RWPE2 (cell line): ENCODE data around the gene TSHZ3.

Experiments used
- ATAC-seq: fragments of 200-7000 bp; cut with Tn5 transposase; 3 replicates; pipeline ENCODE4 v1.9.1; 2021; ENCODE audit warnings: low read depth
- DNase-seq: peaks from one replicate; pipeline ENCODE4 v3.0.0-alpha.2; 2020; ENCODE audit warnings: low spot score
- H3K27ac ChIP-seq: fragments of 450-650 bp; 2 replicates; pipeline ENCODE4 v1.5.1; 2017; ENCODE audit warnings: mild to moderate bottlenecking; ENCODE audit not compliant: poor library complexity, severe bottlenecking
- H3K27me3 ChIP-seq: fragments of 250-450 bp; sonication (Bioruptor Pico); 2 replicates; pipeline ENCODE4 v1.5.1; 2021; ENCODE audit warnings: mild to moderate bottlenecking, moderate library complexity; ENCODE audit not compliant: insufficient read depth, poor library complexity, severe bottlenecking
- H3K36me3 ChIP-seq: fragments of 250-450 bp; sonication (Bioruptor Pico); 2 replicates; pipeline ENCODE4 v1.5.1; 2020; ENCODE audit warnings: low read depth, mild to moderate bottlenecking, moderate library complexity
- H3K4me1 ChIP-seq: fragments of 250-450 bp; sonication (Bioruptor Pico); 2 replicates; pipeline ENCODE4 v1.5.1; 2021; ENCODE audit warnings: mild to moderate bottlenecking, moderate library complexity; ENCODE audit not compliant: insufficient read depth, poor library complexity, severe bottlenecking
- H3K4me3 ChIP-seq: fragments of 250-450 bp; sonication (Bioruptor Pico); 2 replicates; pipeline ENCODE4 v1.5.1; 2021; ENCODE audit warnings: mild to moderate bottlenecking, moderate library complexity; ENCODE audit not compliant: severe bottlenecking
- H3K9me3 ChIP-seq: fragments of 250-450 bp; sonication (Bioruptor Pico); 2 replicates; pipeline ENCODE4 v1.5.1; 2021; ENCODE audit warnings: mild to moderate bottlenecking, moderate library complexity; ENCODE audit not compliant: severe bottlenecking
- CTCF ChIP-seq: fragments of 450-650 bp; IDR thresholded peaks from one replicate; pipeline ENCODE4 v1.5.1; 2017; ENCODE audit warnings: mild to moderate bottlenecking, moderate library complexity; ENCODE audit not compliant: poor library complexity, severe bottlenecking

The TSHZ3 gene

GRCh38 chr19:31326329-31327028, 22.8 kb downstream of the TSHZ3 start:
- H3K4me1 ChIP-seq, result no peaks in the 10 kb centered on the region
- TF ChIP-seq CTCF, result no peak
- ATAC-seq (no peak), DNase-seq (no peak)
- H3K36me3 ChIP-seq, result no peaks in the 10 kb centered on the region
- H3K27ac ChIP-seq, result no peak overlapping the region
- H3K27me3 ChIP-seq, result no peaks in the 10 kb centered on the region
- H3K4me3 ChIP-seq, result no peak overlapping the region
- H3K9me3 ChIP-seq, result no peaks in the 10 kb centered on the region

GRCh38 chr19:31325342-31325741, 23.9 kb downstream of the TSHZ3 start:
- H3K4me1 ChIP-seq, result no peaks in the 10 kb centered on the region
- no peak for DNase-seq
- no peak for TF ChIP-seq CTCF
- no peaks in the 10 kb centered on the region for H3K27me3 ChIP-seq
- no peak for ATAC-seq
- no peak overlapping the region for H3K27ac ChIP-seq
- H3K9me3 ChIP-seq, result no peaks in the 10 kb centered on the region
- no peak overlapping the region for H3K4me3 ChIP-seq
- no peaks in the 10 kb centered on the region for H3K36me3 ChIP-seq

DNA sequence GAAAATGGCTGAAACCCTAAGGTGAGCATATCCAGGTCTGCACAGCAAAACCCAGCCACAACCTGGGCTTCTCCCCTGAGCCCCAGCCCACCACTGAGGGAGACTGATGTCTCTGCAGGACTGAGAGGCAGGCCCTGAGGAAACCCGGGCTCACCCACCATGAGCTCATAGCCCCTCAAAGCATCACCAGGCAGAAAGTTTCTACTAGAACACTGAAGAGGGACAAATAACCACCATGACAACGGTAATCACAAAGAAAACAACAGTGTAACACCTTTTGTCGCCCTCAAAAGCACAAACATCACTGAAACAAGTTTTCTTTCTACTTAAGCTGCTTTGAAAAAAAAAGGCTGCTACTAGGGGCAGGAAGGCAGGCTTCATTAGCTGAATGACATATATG, 29.8 kb downstream of the TSHZ3 start:
- no peaks in the 10 kb centered on the region for H3K27me3 ChIP-seq
- no peaks in the 10 kb centered on the region for H3K4me1 ChIP-seq
- TF ChIP-seq CTCF, result no peak
- H3K36me3 ChIP-seq, result no peaks in the 10 kb centered on the region
- no peak for ATAC-seq
- H3K4me3 ChIP-seq, result no peak overlapping the region
- no peaks in the 10 kb centered on the region for H3K9me3 ChIP-seq
- no peak overlapping the region for H3K27ac ChIP-seq
- DNase-seq, result no peak

- no peak for TF ChIP-seq CTCF
- Histone ChIP-seq H3K9me3 (no peaks in the 10 kb centered on the region), H3K27me3 (no peaks in the 10 kb centered on the region), H3K4me3 (no peak overlapping the region), H3K4me1 (no peaks in the 10 kb centered on the region), H3K36me3 (no peaks in the 10 kb centered on the region), H3K27ac (no peak overlapping the region)
- DNase-seq (no peak), ATAC-seq (no peak)
Observed at GRCh38 chr19:31318790-31319425, 30.3 kb downstream of the TSHZ3 start.

- ATAC-seq, result no peak
- no peaks in the 10 kb centered on the region for H3K36me3 ChIP-seq
- no peak overlapping the region for H3K4me3 ChIP-seq
- no peak for DNase-seq
- no peaks in the 10 kb centered on the region for H3K9me3 ChIP-seq
- no peak overlapping the region for H3K27ac ChIP-seq
- no peaks in the 10 kb centered on the region for H3K4me1 ChIP-seq
- no peak for TF ChIP-seq CTCF
- H3K27me3 ChIP-seq, result no peaks in the 10 kb centered on the region
Observed at GRCh38 chr19:31317570-31317969, 31.7 kb downstream of the TSHZ3 start.
